ENCODE data around the gene CDYL2. TPM values are rescaled to one million over a fixed set of nuclear protein-coding genes. Genes with fewer than 3 reads are reported as not detected.

CDYL2 gene
- polyA plus RNA-seq, 1 donor = 2.6 TPM

Other genes with a start within 250 kb of the CDYL2 start
- 26.0 TPM for gene CMC2, start 202.3 kb upstream of the CDYL2 start, polyA plus RNA-seq (ENCODE audit: insufficient read length)
- gene CENPN, start 202.6 kb upstream of the CDYL2 start, polyA plus RNA-seq (ENCODE audit: insufficient read length) = 9.5 TPM
- 28.6 TPM for gene ATMIN, start 231.2 kb upstream of the CDYL2 start, polyA plus RNA-seq (ENCODE audit: insufficient read length)